Testis (tissue), 2 donors: ENCODE measurements around the gene P2RY14.

ENCODE experiments used
- POLR2A ChIP-seq: fragments of 450-650 bp; IDR thresholded peaks from one replicate; pipeline ENCODE4 v1.6.1; 2017; ENCODE audit warnings: antibody characterized with exemption, mild to moderate bottlenecking, moderate library complexity
- TF ChIP-seq, protein P1 (sequence below), 3 experiments: fragments of 450-650 bp in 2 of 3; fragments of 200-600 bp in 1 of 3; sonication (generic) in 1 of 3; IDR thresholded peaks; one replicate each; pipeline ENCODE4 v1.5.1; 2016 to 2019; ENCODE audit warnings: antibody characterized with exemption in 3 of 3, mild to moderate bottlenecking in 2 of 3, moderate library complexity in 1 of 3

DNA sequence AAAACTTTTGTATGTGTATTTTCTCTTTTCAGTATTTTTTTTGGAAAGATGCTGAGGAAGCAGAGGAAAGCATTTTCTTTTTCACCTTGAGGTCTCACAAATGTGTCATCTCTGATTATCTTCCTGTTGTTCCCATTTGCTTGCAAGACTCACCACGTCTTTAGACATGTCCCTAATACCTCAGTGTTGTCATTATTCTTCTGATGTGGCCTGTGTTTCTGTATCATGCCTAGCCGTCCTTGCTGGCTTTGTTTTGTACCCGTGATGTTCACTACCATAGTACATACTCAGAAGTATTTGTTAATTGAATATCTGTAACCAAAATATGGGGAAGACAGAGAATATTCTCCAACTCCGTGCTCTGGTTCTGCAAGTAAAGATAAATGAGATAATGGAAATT, 5.0 kb upstream of the P2RY14 start:
- TF ChIP-seq, protein P1, sequence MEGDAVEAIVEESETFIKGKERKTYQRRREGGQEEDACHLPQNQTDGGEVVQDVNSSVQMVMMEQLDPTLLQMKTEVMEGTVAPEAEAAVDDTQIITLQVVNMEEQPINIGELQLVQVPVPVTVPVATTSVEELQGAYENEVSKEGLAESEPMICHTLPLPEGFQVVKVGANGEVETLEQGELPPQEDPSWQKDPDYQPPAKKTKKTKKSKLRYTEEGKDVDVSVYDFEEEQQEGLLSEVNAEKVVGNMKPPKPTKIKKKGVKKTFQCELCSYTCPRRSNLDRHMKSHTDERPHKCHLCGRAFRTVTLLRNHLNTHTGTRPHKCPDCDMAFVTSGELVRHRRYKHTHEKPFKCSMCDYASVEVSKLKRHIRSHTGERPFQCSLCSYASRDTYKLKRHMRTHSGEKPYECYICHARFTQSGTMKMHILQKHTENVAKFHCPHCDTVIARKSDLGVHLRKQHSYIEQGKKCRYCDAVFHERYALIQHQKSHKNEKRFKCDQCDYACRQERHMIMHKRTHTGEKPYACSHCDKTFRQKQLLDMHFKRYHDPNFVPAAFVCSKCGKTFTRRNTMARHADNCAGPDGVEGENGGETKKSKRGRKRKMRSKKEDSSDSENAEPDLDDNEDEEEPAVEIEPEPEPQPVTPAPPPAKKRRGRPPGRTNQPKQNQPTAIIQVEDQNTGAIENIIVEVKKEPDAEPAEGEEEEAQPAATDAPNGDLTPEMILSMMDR (IDR thresholded peaks at IDR 0.05): no peak
- no peak for TF ChIP-seq POLR2A
